Astrocyte (in vitro differentiated cells and primary cell): Measurements from ENCODE around the gene RAPGEF6. TPM values are rescaled to one million over a fixed set of nuclear protein-coding genes. Genes with fewer than 3 reads are reported as not detected.

Experiments
- DNase-seq: peaks from one replicate; pipeline ENCODE4 v3.0.0-alpha.2; 2010; ENCODE audit warnings: low read depth
- FAIRE-seq: peaks from 2 replicates; lab custom pipeline; 2011; peaks lifted over from hg19 to GRCh38; lab: Jason Lieb, UNC
- H2AFZ ChIP-seq: 2 replicates; pipeline ENCODE4 v1.6.0; 2012; ENCODE audit warnings: low read depth, low read length, inconsistent platforms
- H3K27ac ChIP-seq: 2 replicates; pipeline ENCODE4 v1.5.1; 2011; ENCODE audit warnings: low read depth, low read length, inconsistent platforms
- H3K27me3 ChIP-seq: 2 replicates; pipeline ENCODE4 v1.6.0; 2011; ENCODE audit warnings: low read length, inconsistent platforms; ENCODE audit not compliant: insufficient read depth
- H3K36me3 ChIP-seq: 2 replicates; pipeline ENCODE4 v1.5.1; 2011; ENCODE audit warnings: low read length, inconsistent platforms; ENCODE audit not compliant: insufficient read depth
- H3K4me1 ChIP-seq: 2 replicates; pipeline ENCODE4 v1.5.1; 2011; ENCODE audit warnings: low read length, inconsistent platforms; ENCODE audit not compliant: insufficient read depth
- H3K4me2 ChIP-seq: 2 replicates; pipeline ENCODE4 v1.6.0; 2012; ENCODE audit warnings: low read length, inconsistent platforms
- H3K4me3 ChIP-seq: 2 replicates; pipeline ENCODE4 v1.5.1; 2011; ENCODE audit warnings: low read depth, mild to moderate bottlenecking, low read length, inconsistent platforms; ENCODE audit not compliant: insufficient read depth
- H3K79me2 ChIP-seq: 2 replicates; pipeline ENCODE4 v1.6.0; 2012; ENCODE audit warnings: mild to moderate bottlenecking, low read length, inconsistent platforms; ENCODE audit not compliant: insufficient read depth
- H3K9ac ChIP-seq: 2 replicates; pipeline ENCODE4 v1.6.0; 2012; ENCODE audit warnings: mild to moderate bottlenecking, low read length, inconsistent platforms
- H3K9me3 ChIP-seq: 2 replicates; pipeline ENCODE4 v1.5.1; 2012; ENCODE audit warnings: low read depth, mild to moderate bottlenecking, low read length, inconsistent platforms; ENCODE audit not compliant: insufficient read depth
- H4K20me1 ChIP-seq: 2 replicates; pipeline ENCODE4 v1.6.0; 2012; ENCODE audit warnings: low read length, inconsistent platforms; ENCODE audit not compliant: insufficient read depth
- H3K27ac Mint-ChIP-seq: one replicate; pipeline ENCODE4 v1.8.0; 2021; ENCODE audit warnings: mild to moderate bottlenecking, mixed read lengths; ENCODE audit not compliant: unreplicated experiment
- H3K27me3 Mint-ChIP-seq: one replicate; pipeline ENCODE4 v1.8.0; 2021; ENCODE audit warnings: low read depth, mixed read lengths; ENCODE audit not compliant: unreplicated experiment
- H3K36me3 Mint-ChIP-seq: one replicate; pipeline ENCODE4 v1.8.0; 2021; ENCODE audit warnings: low read depth, mixed read lengths; ENCODE audit not compliant: unreplicated experiment
- H3K4me1 Mint-ChIP-seq: one replicate; pipeline ENCODE4 v1.8.0; 2021; ENCODE audit warnings: low read depth, mixed read lengths; ENCODE audit not compliant: unreplicated experiment
- H3K4me3 Mint-ChIP-seq: one replicate; pipeline ENCODE4 v1.8.0; 2021; ENCODE audit warnings: mild to moderate bottlenecking, moderate library complexity, mixed read lengths; ENCODE audit not compliant: unreplicated experiment
- H3K9me3 Mint-ChIP-seq: one replicate; pipeline ENCODE4 v1.8.0; 2021; ENCODE audit warnings: mild to moderate bottlenecking, mixed read lengths; ENCODE audit not compliant: unreplicated experiment
- CTCF ChIP-seq: IDR thresholded peaks from 2 replicates; pipeline ENCODE4 v1.5.1; 2011; ENCODE audit warnings: low read depth, mild to moderate bottlenecking, inconsistent platforms, low read length, moderate library complexity; ENCODE audit not compliant: insufficient read depth
- EZH2 ChIP-seq: IDR thresholded peaks from 2 replicates; pipeline ENCODE4 v1.6.1; 2012; ENCODE audit warnings: mild to moderate bottlenecking, low read length, inconsistent platforms; ENCODE audit not compliant: insufficient read depth
- total RNA-seq: library from RNA; stranded (reverse); gene quantifications from 2 replicates; pipeline ENCODE4 v1.2.1, GENCODE V29; 2021

Gene RAPGEF6
- total RNA-seq, 1 donor from 2014 or later, result 14.9 TPM

GRCh38 chr5:131396630-131397273 lies 238.3 kb downstream of the RAPGEF6 start:
- H3K9ac ChIP-seq, result no peak overlapping the region
- no peaks in the 10 kb centered on the region for H3K9me3 ChIP-seq
- H3K4me1 Mint-ChIP-seq, result peaks cover 2% of the 10 kb centered on the region
- H3K27me3 Mint-ChIP-seq, result no peaks in the 10 kb centered on the region
- FAIRE-seq (no peak), DNase-seq (no peak)
- TF ChIP-seq CTCF (no peak), EZH2 (no peak)
- H3K27ac Mint-ChIP-seq, result no peak overlapping the region
- H3K4me3 ChIP-seq, result no peak overlapping the region
- no peak overlapping the region for H2AFZ ChIP-seq
- no peaks in the 10 kb centered on the region for H3K79me2 ChIP-seq
- H3K36me3 ChIP-seq, result peaks cover 13% of the 10 kb centered on the region
- no peak overlapping the region for H3K4me2 ChIP-seq
- H4K20me1 ChIP-seq, result no peaks in the 10 kb centered on the region
- no peak overlapping the region for H3K4me3 Mint-ChIP-seq
- H3K27me3 ChIP-seq, result no peaks in the 10 kb centered on the region
- H3K9me3 Mint-ChIP-seq, result peaks cover 3% of the 10 kb centered on the region
- H3K27ac ChIP-seq, result no peak overlapping the region
- peaks cover 17% of the 10 kb centered on the region for H3K36me3 Mint-ChIP-seq
- peaks cover 9% of the 10 kb centered on the region for H3K4me1 ChIP-seq

GRCh38 chr5:131396015-131396414 lies 239.0 kb downstream of the RAPGEF6 start:
- FAIRE-seq, result no peak
- Histone ChIP-seq H3K27me3 (no peaks in the 10 kb centered on the region), H3K36me3 (peaks cover 13% of the 10 kb centered on the region), H4K20me1 (no peaks in the 10 kb centered on the region), H3K4me3 (no peak overlapping the region), H3K79me2 (no peaks in the 10 kb centered on the region), H3K4me1 (peaks cover 9% of the 10 kb centered on the region), H3K4me2 (no peak overlapping the region), H3K9ac (no peak overlapping the region), H3K27ac (no peak overlapping the region), H3K9me3 (no peaks in the 10 kb centered on the region), H2AFZ (no peak overlapping the region)
- no peak for DNase-seq
- H3K4me3 Mint-ChIP-seq, result no peak overlapping the region
- no peak for TF ChIP-seq CTCF
- no peak for TF ChIP-seq EZH2
- H3K27me3 Mint-ChIP-seq, result no peaks in the 10 kb centered on the region
- H3K36me3 Mint-ChIP-seq, result peaks cover 17% of the 10 kb centered on the region
- peaks cover 2% of the 10 kb centered on the region for H3K4me1 Mint-ChIP-seq
- no peak overlapping the region for H3K27ac Mint-ChIP-seq
- H3K9me3 Mint-ChIP-seq, result peaks cover 3% of the 10 kb centered on the region

GRCh38 chr5:131394128-131394527 lies 240.9 kb downstream of the RAPGEF6 start:
- H3K36me3 ChIP-seq, result peaks cover 13% of the 10 kb centered on the region
- H4K20me1 ChIP-seq, result no peaks in the 10 kb centered on the region
- H3K9me3 ChIP-seq, result no peaks in the 10 kb centered on the region
- H3K27ac ChIP-seq, result peak overlapping the region; percentile 35
- Mint-ChIP-seq H3K27ac (no peak overlapping the region), H3K36me3 (peaks cover 8% of the 10 kb centered on the region), H3K4me1 (peaks cover 2% of the 10 kb centered on the region), H3K9me3 (no peaks in the 10 kb centered on the region), H3K27me3 (no peaks in the 10 kb centered on the region), H3K4me3 (no peak overlapping the region)
- no peak overlapping the region for H2AFZ ChIP-seq
- no peak for TF ChIP-seq EZH2
- no peak for TF ChIP-seq CTCF
- peaks cover 9% of the 10 kb centered on the region for H3K4me1 ChIP-seq
- DNase-seq, result peak; percentile 59
- H3K79me2 ChIP-seq, result no peaks in the 10 kb centered on the region
- no peaks in the 10 kb centered on the region for H3K27me3 ChIP-seq
- no peak overlapping the region for H3K4me3 ChIP-seq
- peak overlapping the region; percentile 31 for H3K4me2 ChIP-seq
- H3K9ac ChIP-seq, result no peak overlapping the region
- FAIRE-seq, result no peak
